ENCODE measurements around the gene MBD3L2.
"Not testable (repeated sequence)": the region's sequence is repeated elsewhere in the genome, so short reads cannot be mapped to it uniquely, and the experiment has no call there.

Gene MBD3L2

GRCh38 chr19:7049021-7049420 is at the start of gene MBD3L2:
MBD3L2 (plus strand) TSS chr19:7049321; CDS start chr19:7049374, 53 bp downstream.
- DNase-seq (ENCODE audit: low read depth in 2 of 3, low spot score in 1 of 3) = not testable (repeated sequence)

GRCh38 chr19:6999933-7000332 is 49.2 kb upstream of the MBD3L2 start:
- no peak for DNase-seq (ENCODE audit: low read depth in 2 of 3, low spot score in 1 of 3)

- DNase-seq (ENCODE audit: low read depth in 2 of 3, low spot score in 1 of 3) = no peak
These were observed 48.8 kb upstream of the MBD3L2 start for GRCh38 chr19:7000333-7000732.

DNA sequence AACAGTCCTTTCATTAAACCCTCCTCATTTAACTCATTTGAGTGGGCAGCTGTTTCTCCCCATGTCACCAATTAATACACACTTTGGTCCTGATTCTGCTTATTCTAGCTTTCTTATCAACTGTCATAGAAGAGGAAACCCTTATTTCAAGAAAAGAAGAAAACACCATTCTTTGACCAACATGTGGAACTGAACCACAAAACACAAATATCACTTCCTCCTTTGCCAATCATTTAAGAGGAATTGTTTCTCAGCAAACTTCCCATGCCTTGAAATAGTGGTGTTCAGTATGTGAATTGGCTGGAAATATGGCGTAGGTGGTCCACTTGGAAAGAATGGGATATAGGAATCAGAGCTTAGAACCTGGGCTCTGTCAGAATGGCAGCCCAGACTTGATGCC is 48.3 kb upstream of the MBD3L2 start:
- DNase-seq (ENCODE audit: low read depth in 2 of 3, low spot score in 1 of 3) = no peak

GRCh38 chr19:7004313-7004931 is 44.7 kb upstream of the MBD3L2 start:
- no peak for DNase-seq (ENCODE audit: low read depth in 2 of 3, low spot score in 1 of 3)

- no peak for DNase-seq (ENCODE audit: low read depth in 2 of 3, low spot score in 1 of 3)
These were observed 42.9 kb upstream of the MBD3L2 start for GRCh38 chr19:7006135-7006704.

DNA sequence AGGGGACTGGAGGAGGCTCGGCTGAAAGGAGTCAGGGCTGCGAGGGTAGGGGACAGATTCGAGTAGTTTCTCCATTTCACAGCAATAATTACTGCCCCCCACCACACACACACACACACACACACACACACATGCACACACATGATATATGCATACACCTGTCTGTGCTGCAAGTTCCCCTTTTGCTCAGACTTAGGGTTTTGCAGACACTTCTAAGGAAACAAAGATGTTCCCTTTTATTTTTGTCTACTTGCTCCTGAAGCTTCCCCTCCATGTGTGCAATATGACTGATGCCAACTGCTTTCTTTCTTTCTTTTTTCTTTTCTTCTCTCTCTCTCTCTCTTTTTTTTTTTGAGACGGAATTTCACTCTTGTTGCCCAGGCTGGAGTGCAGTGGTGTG is 41.3 kb upstream of the MBD3L2 start:
- no peak for DNase-seq (ENCODE audit: low read depth in 2 of 3, low spot score in 1 of 3)

- DNase-seq (ENCODE audit: low read depth in 2 of 3, low spot score in 1 of 3) = no peak
These were observed 38.2 kb upstream of the MBD3L2 start for GRCh38 chr19:7010722-7011593.

DNA sequence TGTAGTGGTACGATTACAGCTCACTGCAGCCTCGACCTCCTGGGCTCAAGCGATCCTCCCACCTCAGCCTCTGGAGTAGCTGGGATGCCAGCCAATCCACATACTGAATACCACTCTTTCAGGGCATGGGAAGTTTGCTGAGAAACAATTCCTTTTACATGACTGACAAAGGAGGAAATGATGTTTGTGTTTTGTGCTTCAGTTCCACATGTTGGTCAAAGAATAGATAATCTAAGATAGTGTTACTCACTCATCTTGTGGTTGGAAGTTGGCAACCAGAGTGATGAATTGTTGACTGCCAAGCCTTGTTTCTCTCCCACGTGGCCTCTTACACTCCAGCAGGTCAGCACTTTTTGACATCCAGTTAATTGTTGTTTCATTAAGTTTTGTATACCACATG is 35.4 kb upstream of the MBD3L2 start:
- no peak for DNase-seq (ENCODE audit: low read depth in 2 of 3, low spot score in 1 of 3)

DNA sequence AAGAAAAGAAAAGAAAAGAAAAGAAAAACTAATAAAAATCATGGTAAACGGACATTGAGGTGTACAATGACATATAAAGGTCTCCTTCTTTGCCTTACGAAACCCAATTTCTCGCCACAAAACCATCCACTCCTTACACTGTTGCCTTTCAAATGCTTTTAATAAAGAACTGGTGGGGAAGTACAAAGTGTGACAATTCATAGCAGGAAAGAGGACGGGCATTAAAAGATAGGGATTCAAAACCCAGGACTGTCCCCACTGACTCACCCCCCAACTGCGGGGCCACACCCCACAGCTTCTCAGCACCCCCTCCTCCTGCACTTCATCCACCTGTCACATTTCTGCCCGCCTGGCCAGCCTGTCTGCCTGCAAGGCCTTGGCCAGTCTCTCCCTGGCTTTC is 30.3 kb upstream of the MBD3L2 start:
- no peak for DNase-seq (ENCODE audit: low read depth in 2 of 3, low spot score in 1 of 3)

DNA sequence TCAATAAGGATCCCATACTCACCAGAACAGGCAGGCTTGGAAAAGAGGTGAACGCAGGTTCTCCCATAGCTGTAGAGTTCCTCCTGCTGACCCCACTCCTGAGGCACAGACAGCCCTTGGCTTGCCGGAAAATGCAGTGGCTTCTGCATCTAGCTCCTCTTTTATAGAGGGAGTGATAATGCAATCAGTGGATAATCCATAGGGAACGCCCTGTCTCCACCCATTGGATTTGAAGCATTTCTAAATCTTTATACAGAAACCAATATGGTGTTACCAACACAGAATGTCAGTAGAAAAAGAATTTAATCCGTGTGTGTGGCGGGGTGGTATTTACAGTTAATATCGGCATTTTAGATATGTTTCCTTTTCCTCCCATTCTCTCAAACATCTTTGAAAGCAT is 27.8 kb upstream of the MBD3L2 start, which contains the start of gene MBD3L2B:
Gene MBD3L2B (minus strand): TSS at position 101 of the 400 bp plus-strand sequence. CDS start 34 bp downstream, at position 67.
- DNase-seq (ENCODE audit: low read depth in 2 of 3, low spot score in 1 of 3) = not testable (repeated sequence)

DNA sequence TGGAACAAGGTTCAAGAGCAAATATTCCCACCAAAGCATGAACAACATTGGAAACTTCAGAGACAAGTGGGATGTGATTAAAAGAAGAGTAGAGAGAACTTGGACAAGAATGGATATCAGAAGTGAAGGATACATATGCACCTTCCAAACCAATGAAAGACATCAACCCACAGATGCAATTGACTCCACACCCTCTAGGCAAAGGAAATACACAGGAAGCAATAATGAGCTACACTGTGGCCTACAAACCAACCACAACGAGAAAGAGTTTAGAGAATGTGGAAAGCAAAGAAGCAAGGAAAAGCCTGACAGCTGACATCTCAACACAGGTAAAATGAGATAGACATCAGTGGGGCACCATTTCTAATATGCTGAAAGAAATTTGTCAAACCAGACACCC is 20.3 kb upstream of the MBD3L2 start:
- not testable (repeated sequence) for DNase-seq (ENCODE audit: low read depth in 2 of 3, low spot score in 1 of 3)

- DNase-seq (ENCODE audit: low read depth in 2 of 3, low spot score in 1 of 3) = not testable (repeated sequence)
These were observed 18.8 kb upstream of the MBD3L2 start, which contains the start of gene MBD3L5 for GRCh38 chr19:7030278-7030677. MBD3L5 (plus strand) TSS chr19:7030578; CDS start chr19:7030612, 34 bp downstream.

DNA sequence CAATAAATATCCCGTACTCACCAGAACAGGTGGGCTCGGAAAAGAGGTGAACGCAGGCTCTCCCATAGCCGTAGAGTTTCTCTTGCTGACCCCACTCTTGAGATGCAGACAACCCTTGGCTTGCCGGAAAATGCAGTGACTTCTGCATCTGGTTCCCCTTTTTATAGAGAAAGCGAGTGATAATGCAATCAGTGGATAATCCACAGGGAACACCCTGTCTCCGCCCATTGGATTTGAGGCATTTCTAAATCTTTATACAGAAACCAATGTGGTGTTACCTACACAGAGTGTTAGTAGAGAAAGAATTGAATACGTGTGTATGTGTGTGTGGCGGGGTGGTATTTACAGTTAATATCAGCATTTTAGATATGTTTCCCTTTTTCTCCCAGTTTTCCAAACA is 9.0 kb upstream of the MBD3L2 start, which contains the start of gene MBD3L4:
Gene MBD3L4 (minus strand): TSS at position 101 of the 400 bp plus-strand sequence. CDS start 35 bp downstream, at position 66.
- DNase-seq (ENCODE audit: low read depth in 2 of 3, low spot score in 1 of 3) = not testable (repeated sequence)

DNA sequence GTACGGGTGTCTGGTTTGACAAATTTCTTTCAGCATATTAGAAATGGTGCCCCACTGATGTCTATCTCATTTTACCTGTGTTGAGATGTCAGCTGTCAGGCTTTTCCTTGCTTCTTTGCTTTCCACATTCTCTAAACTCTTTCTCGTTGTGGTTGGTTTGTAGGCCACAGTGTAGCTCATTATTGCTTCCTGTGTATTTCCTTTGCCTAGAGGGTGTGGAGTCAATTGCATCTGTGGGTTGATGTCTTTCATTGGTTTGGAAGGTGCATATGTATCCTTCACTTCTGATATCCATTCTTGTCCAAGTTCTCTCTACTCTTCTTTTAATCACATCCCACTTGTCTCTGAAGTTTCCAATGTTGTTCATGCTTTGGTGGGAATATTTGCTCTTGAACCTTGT is 7.6 kb upstream of the MBD3L2 start:
- not testable (repeated sequence) for DNase-seq (ENCODE audit: low read depth in 2 of 3, low spot score in 1 of 3)

GRCh38 chr19:7051421-7051820 is 2.3 kb downstream of the MBD3L2 start:
- DNase-seq (ENCODE audit: low read depth in 2 of 3, low spot score in 1 of 3) = not testable (repeated sequence)

DNA sequence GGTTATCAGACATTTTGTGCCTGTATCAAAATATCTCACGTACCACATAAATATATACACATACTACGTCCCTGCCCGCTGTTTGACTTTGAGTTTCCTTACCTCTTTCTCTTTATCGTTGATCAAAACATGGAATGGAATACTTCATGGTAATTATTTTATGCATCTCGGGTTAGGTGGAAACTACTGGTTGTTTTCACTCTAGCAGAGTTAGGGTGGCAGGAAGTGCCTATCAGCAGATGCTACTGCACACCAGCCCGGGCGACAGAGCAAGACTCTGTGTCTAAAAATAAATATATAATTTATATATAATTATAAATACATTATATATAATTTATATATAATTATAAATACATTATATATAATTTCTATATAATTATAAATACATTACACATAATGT is 3.8 kb downstream of the MBD3L2 start:
- not testable (repeated sequence) for DNase-seq (ENCODE audit: low read depth in 2 of 3, low spot score in 1 of 3)

- DNase-seq (ENCODE audit: low read depth in 2 of 3, low spot score in 1 of 3) = not testable (repeated sequence)
These were observed 5.7 kb downstream of the MBD3L2 start for GRCh38 chr19:7054635-7055368.

GRCh38 chr19:7055679-7056078 is 6.6 kb downstream of the MBD3L2 start:
- DNase-seq (ENCODE audit: low read depth in 2 of 3, low spot score in 1 of 3) = not testable (repeated sequence)

DNA sequence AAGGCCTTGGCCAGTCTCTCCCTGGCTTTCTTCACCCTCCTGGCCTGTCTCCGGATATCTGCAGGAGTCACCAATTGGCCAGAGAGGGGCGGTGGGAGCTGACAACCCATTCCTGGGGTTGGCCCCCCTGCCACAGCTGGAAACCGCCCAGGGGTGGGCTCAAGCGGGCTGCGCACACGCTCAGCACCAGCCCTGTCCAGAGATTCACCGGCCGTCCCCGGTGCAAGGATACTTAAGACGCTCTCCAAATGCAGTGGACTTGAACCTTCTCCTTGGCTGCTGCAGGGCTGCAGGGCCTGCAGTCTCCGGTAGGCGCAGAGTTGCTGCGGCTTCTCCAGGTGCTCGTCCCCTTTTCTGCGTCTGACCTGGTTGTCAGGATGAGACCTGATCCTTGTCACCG is 7.2 kb downstream of the MBD3L2 start:
- DNase-seq (ENCODE audit: low read depth in 2 of 3, low spot score in 1 of 3) = not testable (repeated sequence)

DNA sequence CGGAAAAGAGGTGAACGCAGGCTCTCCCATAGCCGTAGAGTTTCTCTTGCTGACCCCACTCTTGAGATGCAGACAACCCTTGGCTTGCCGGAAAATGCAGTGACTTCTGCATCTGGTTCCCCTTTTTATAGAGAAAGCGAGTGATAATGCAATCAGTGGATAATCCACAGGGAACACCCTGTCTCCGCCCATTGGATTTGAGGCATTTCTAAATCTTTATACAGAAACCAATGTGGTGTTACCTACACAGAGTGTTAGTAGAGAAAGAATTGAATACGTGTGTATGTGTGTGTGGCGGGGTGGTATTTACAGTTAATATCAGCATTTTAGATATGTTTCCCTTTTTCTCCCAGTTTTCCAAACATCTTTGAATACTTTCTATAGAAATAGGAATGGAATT is 9.5 kb downstream of the MBD3L2 start, which contains the start of gene MBD3L3:
Gene MBD3L3 (minus strand): TSS at position 101 of the 400 bp plus-strand sequence. CDS start 71 bp downstream, at position 30.
- DNase-seq (ENCODE audit: low read depth in 2 of 3, low spot score in 1 of 3) = not testable (repeated sequence)
